GM18867 (cell line): ENCODE measurements around the gene LCMT1.

Experiments
- ATAC-seq: cut with Tn5 transposase; IDR thresholded peaks from one replicate; pipeline ENCODE4 v1.9.1; 2021; ENCODE audit warnings: mild to moderate bottlenecking, moderate library complexity; ENCODE audit not compliant: unreplicated experiment

The LCMT1 gene

GRCh38 chr16:25192096-25192495 lies 80.6 kb downstream of the LCMT1 start:
- ATAC-seq, result no peak

GRCh38 chr16:25194273-25194878 lies 82.8 kb downstream of the LCMT1 start:
- no peak for ATAC-seq

GRCh38 chr16:25198021-25198420 lies 86.5 kb downstream of the LCMT1 start:
- no peak for ATAC-seq

GRCh38 chr16:25199457-25199856 lies 87.9 kb downstream of the LCMT1 start:
- no peak for ATAC-seq

- ATAC-seq, result no peak
Observed at GRCh38 chr16:25210758-25211157, 99.2 kb downstream of the LCMT1 start.

- no peak for ATAC-seq
Observed at GRCh38 chr16:25212636-25213035, 101.1 kb downstream of the LCMT1 start.

- no peak for ATAC-seq
Observed at GRCh38 chr16:25213709-25214397, 102.3 kb downstream of the LCMT1 start.

- ATAC-seq, result no peak
Observed at GRCh38 chr16:25217112-25217511, 105.6 kb downstream of the LCMT1 start.

GRCh38 chr16:25217921-25218320 lies 106.4 kb downstream of the LCMT1 start:
- ATAC-seq, result no peak

GRCh38 chr16:25219070-25219737 lies 107.7 kb downstream of the LCMT1 start:
- no peak for ATAC-seq

GRCh38 chr16:25222959-25223358 lies 111.4 kb downstream of the LCMT1 start:
- no peak for ATAC-seq

GRCh38 chr16:25223964-25224363 lies 112.4 kb downstream of the LCMT1 start:
- no peak for ATAC-seq

- no peak for ATAC-seq
Observed at GRCh38 chr16:25224731-25225319, 113.3 kb downstream of the LCMT1 start.
